Daoy (cell line): ENCODE measurements around the gene WWC1. TPM values are rescaled to one million over a fixed set of nuclear protein-coding genes. Genes with fewer than 3 reads are reported as not detected.
"Not testable (repeated sequence)": the region's sequence is repeated elsewhere in the genome, so short reads cannot be mapped to it uniquely, and the experiment has no call there.

Experiments used
- DNase-seq: peaks from one replicate; pipeline ENCODE4 v3.0.0-alpha.2; 2015; ENCODE audit warnings: low read depth
- total RNA-seq: library from RNA; depleted of rRNA; stranded (reverse); fragments of >200 nt; shearing (Covaris generic); gene quantifications from 2 replicates; pipeline ENCODE4 v1.2.3, GENCODE V29; 2014

The WWC1 gene
- total RNA-seq, 1 experiment from 2014 or later, result 17.4 TPM

- peak; percentile 79 for DNase-seq
These were observed 118.4 kb downstream of the WWC1 start for GRCh38 chr5:168409591-168410458.

DNA sequence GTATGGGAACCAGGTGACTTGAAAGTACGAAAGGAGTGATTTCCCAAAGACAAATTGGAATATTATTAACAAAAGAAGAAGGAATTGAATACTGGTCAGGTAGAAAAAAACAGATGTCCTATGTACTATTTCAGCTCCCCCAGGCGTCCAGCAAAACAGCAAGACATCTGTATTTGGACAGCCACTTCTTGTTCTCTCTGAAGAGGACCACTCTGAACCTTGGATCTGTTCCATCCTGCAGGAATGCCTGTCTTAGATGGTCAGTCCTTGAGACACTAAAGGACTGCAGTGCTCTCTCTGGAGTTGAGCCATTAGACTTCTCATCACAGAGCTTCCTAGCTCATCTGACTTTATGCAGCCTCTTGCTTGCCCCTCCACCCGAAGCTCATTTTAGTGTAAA lies 120.4 kb downstream of the WWC1 start:
- no peak for DNase-seq

GRCh38 chr5:168413062-168413461 lies 121.6 kb downstream of the WWC1 start:
- DNase-seq, result no peak

DNA sequence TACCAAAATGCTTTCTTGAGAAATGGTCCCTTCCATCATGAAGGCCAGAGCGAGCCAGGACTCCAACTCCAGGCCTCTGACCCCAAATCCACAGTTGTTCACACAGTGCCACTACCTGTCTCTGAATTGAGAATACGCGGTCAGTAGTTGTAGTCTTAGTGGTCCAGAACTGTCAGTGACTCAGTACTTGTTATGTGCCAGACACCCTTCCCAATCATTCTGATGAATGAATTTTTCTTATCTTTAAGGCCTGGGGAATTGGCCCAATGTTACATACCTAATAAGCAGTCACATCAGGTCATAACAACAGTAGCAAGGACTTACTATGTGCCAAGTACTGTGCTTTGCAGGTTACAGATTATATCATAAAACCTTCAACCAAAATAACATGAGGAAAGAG lies 122.2 kb downstream of the WWC1 start:
- no peak for DNase-seq

DNA sequence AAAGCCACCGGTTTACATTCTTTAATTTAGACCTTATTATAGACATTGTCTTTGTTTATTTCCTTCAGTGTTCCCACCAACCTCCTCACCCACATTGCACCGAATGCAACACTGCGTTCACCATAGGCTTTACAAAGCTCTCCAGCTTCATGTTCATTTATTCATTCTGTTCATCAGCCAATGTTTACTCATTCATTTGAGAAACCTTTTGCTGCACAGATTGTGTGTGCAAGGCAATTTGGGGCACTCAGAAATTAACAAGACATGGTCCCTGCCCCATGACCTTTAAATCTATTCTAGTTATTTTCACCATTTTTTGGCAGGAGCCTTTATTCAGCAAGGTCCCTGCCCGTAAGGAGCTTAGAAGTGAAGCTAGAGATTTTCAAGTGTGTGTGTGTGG lies 124.0 kb downstream of the WWC1 start:
- DNase-seq, result no peak

DNA sequence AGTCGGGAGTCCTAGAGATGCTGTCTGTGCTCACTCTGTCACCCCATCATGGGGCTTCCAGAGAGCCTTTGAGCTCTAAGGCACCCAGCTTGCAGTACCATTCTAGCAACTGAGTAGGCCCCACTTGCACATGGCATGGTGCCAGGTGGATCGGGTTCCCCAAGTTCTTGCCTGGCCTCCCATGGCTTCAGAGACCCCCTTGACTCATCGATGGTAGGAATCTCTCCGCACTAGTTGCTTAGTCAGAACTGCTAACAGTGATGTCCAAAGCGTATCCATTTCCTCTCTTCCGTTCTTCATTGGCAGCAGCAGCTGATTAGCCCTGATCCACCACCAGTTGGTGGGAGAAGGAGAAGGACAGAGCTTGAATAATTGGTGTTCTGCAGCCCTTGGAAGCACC lies 124.5 kb downstream of the WWC1 start:
- no peak for DNase-seq

DNA sequence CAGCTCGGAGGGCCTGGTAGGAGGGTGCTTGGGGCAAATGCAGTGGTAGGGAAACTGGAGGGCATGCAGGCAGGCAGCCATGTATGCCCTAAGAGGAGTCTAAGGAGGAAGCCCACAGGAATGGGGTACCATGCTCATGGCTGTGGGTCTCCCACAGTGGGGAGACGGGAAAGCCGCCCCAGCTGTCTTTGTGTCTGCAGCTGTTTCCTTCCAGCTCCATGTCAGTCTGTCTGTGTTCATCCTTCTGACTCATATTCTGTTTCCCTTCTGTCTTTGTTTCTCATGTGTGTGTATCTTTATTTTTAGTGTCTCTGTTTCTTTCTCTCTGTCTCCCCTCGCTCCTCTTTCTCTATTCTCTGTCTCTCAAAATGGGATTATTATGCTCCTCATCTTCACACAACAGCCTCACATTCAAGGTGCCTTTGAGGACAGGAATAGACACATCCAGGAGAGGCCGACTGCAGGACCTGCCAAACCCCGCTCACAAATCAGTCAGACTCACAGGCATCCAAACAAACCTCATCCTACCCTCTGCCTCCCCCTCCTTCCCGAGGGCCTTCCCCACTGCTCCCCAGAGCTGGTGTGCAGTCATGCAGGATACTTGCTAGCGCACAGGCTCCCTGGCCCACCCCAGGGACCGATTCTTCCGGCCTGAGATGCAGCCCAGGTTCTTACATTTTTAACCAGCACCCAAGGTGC lies 126.4 kb downstream of the WWC1 start:
- no peak for DNase-seq

DNA sequence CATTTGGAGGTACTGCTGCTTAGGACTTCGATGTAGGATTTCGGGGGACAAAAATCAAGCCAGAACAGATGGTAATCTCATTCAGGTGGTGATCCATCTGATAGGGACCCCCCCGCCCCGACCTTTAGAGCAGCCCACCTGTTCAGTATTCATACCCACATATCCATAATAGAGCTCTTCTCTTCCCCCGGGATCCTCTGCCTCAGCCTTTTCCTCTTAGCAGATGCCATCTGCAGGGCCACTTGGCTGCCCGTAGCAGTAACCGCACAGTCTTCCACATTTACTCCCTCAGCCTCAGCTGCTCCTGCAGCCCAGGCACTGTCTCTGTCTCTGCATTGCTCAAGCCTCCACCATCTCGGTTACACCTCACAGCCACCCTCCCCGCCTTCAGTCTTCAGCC lies 129.0 kb downstream of the WWC1 start:
- no peak for DNase-seq

DNA sequence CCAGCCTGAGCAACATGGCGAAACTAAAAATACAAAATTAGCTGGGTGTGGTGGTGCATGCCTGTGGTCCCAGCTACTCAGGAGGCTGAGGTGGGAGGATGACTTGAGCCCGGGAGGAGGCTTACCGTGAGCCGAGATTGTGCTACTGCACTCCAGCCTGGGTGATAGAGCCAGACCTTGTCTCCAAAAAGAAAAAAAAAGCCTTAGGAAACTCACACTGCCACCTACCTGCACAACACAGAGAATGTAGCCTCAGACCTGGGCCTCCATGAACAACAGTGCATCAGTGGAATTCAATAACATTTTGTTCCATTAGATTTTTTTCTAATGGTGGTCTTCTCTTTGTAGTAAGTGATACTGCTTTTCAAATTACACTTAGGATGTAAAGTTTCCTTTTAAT lies 131.0 kb downstream of the WWC1 start:
- DNase-seq, result no peak

GRCh38 chr5:168423478-168423877 lies 132.0 kb downstream of the WWC1 start:
- no peak for DNase-seq

DNA sequence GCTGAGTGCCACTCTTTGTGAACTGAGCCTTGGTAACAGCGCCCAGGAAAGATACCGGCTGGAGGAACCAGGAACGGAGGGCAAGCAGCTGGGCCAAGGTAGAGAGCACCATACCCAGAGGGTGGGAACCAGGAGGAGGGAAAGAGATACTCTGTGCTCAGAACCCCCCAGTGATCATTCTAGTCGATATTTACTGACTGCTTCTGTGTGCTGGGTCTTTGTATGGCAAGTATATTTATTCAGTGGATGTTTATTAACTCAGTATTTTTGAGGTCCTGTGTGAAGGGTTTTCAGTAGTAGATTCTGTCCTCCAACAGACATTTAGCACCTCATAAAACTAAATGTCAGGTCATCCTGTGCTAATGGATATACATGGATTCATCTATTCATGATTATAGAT lies 132.5 kb downstream of the WWC1 start:
- no peak for DNase-seq

- peak; percentile 81 for DNase-seq
These were observed 133.3 kb downstream of the WWC1 start for GRCh38 chr5:168424594-168425323.

- no peak for DNase-seq
These were observed 134.8 kb downstream of the WWC1 start for GRCh38 chr5:168426007-168426863.

GRCh38 chr5:168426864-168427172 lies 135.4 kb downstream of the WWC1 start:
- DNase-seq, result no peak

- no peak for DNase-seq
These were observed 135.8 kb downstream of the WWC1 start for GRCh38 chr5:168427224-168427623.

DNA sequence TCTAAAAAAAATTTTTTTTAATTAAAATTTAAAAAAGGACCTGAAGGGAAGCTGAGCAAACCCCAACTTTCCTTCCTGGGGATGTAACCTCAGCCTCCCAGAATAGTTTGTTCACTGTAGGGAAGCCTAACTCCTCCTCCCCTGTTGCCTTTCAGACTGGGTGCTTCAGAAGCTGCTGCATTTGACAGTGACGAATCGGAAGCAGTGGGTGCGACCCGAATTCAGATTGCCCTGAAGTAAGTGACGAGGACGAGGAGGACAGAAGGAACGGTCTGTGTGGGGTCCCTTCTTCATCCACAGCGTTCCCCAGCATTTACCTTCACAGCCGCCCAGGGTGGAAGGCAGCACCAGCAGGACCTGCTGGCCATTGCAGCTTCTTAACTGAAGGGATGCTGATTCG lies 137.1 kb downstream of the WWC1 start:
- DNase-seq, result no peak

DNA sequence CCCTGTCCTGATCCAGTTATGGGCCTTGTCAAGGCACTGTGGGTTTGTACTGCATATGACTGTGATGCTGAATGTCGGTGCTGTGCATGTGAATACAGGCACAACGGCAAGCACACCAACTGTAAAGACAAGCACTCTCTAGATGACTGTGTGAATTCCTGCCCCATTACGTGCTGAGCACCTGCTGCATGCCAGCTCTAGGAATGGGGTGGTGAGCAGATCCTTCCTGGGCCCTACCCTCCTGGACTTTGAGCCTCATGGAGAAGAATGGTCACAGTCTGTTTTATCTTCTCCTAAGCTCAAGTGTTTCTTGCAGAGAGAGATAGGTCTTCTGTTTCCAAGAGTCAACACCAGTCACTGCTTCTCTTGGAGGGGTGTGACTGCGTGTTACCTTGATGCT lies 138.9 kb downstream of the WWC1 start:
- DNase-seq, result no peak

DNA sequence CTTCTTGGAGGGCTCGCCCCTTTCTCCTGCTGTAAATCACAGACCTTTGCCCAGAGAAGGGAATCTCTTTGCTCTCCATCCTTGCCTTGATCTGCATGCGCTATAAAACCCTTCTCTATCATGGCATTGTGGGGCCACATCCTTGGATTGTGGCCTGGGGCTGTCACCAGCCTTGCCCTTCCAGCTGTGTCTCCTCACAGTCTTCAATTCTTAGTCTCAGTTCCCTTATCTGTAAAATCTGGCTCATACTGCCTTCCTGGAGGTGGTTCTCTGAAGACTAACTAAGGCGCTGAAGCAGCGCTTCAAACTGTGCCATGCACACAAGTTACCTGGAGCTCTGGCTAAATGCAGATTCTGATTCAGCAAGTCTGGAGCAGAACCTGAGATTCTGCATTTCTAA lies 141.5 kb downstream of the WWC1 start:
- no peak for DNase-seq

- no peak for DNase-seq
These were observed 142.6 kb downstream of the WWC1 start for GRCh38 chr5:168434001-168434400.

DNA sequence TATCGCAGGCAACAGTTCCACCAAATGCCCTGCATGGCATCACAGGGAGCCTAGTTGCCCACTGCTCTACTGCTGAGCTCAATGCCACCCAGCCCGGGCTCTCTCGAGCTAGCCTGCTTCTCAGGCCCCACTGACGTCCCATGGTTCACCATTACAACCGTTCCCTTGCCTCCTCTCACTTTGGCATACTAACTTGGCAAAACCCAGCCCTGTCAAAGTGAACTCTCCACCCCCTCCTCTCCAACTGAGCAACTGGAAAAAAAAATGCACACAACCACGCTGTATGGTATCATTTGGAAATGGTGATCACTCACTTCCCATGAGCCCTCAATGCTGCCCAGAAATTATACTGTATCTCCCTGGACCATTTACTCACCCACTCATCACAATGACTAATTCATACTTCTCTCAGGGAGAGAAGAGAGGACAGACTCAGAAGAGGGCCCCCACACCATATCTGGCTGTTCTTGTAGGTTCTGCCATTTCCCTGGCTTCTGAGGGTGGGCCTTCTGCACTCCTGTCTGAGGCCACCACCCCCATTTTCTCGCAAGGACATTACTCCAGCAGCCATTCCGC lies 143.4 kb downstream of the WWC1 start:
- peak; percentile 32 for DNase-seq

DNA sequence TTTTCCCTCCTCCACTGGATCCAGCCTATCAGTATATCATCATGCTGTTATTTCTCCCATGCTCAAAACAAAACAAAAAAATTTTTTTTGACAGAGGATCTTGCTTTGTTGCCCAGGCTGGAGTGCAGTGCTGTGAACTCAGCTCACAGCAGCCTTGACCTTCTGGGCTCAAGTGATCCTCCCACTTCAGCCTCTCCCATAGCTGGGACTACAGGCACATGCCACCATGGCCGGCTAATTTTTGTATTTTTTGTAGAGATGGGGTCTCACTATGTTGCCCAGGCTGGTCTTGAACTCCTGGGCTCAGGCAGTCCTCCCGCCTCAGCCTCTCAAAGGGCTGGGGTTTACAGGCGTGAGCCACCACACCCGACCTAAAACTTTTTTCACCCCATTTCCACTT lies 143.9 kb downstream of the WWC1 start:
- DNase-seq, result not testable (repeated sequence)
